GM18526 (cell line): Measurements from ENCODE around the gene DTNA.

Source experiments
- POLR2A ChIP-seq: IDR thresholded peaks from 3 replicates; pipeline ENCODE4 v1.6.1; 2011; ENCODE audit not compliant: insufficient read length; ENCODE audit errors: extremely low read depth

DTNA gene

GRCh38 chr18:34709750-34710441, at the start of gene DTNA:
TSS of gene DTNA (plus strand) at chr18:34710298. CDS start at chr18:34755977, 45,679 bp downstream.
- TF ChIP-seq POLR2A, result no peak

GRCh38 chr18:34660572-34660971, 49.5 kb upstream of the DTNA start:
- no peak for TF ChIP-seq POLR2A

DNA sequence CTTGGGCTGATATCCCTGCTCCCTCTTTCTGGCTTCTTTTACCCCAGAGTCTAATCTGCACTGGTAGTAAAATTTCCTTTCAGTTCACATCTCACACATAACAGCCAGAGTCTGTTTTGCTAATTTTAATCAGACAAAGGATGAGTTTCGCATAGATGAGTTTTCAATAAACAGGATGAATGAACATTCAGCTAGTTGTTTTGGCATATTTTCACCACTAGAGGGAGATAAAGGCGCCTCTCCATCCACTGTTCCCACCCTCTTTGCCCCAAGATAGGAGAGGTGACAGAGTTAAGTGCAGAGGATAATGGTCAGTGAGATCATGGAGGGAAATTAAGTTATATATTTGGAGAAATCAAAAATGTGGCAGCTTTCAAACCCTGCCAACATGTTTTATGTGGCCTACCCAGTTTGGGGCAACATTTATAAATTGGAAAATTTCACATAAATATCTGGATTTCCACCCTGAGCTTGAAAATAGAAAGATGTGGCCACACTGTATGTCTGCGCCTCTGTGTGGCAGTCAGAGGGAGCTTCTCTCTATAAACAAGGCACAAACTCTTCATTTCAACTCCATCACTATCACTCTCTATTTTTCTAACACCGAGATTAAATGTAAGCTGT, 48.5 kb upstream of the DTNA start:
- TF ChIP-seq POLR2A, result no peak

DNA sequence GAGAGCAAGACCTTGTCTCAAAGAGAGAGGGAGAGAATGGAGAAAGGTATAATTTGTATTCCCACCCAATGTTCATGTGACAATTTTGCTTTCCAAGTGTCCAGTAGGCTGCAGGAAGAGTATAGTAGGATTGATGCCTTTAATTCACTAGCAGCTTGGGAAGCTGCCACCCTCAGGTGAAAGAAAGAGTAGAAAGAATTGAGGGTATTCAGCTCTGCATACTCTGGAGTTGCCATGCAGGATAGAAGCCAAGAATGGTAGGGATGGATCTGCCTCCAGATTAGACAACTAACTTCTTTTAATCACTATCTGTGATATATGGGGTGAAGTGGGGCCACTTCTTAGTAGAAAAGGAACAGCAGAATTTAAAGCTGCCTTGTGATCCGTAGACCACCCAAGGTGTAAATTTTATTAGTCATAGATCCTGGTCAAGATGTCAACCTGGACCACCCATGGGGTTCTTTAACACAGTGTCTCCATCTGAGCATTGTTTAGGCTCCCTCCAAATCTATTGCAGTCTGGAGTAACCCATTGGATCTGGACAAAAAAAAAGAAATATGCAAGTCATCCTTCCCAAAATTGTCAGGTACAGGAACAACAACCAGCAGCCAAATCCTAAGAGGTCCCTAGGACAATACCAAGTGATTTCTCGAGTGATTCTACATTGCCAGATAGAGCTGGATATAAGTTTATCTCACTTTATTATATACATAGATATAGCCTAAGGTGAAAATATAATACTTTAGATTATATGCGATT, 33.1 kb upstream of the DTNA start:
- no peak for TF ChIP-seq POLR2A

- TF ChIP-seq POLR2A, result no peak
Observed at GRCh38 chr18:34691614-34692013, 18.5 kb upstream of the DTNA start.

DNA sequence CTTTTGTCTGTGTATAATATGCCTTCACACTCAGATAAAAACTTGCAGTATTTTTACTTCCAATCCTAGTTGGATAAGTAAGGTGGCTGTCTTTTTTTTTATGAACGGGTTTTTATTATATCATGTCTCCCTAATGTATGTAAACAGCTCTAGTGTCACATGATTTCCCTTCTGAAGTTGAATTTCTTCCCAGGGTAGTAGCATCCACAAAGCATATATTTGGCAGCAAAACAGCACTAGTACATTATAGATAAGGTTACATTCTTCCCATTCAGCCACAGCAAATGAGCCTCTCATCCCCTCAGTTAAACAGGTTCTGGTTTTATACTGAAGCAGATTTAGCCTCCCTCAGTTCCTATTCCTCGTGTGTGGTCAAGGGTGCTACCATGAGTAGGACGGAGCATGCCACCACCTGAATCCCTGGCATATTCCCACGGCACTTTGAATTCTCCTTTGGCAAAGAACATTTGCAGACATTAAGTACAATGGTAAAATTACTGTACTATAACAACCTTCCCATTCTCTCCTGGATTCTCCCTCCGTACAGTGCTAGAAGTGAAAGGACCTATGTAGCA, 15.4 kb upstream of the DTNA start:
- no peak for TF ChIP-seq POLR2A

DNA sequence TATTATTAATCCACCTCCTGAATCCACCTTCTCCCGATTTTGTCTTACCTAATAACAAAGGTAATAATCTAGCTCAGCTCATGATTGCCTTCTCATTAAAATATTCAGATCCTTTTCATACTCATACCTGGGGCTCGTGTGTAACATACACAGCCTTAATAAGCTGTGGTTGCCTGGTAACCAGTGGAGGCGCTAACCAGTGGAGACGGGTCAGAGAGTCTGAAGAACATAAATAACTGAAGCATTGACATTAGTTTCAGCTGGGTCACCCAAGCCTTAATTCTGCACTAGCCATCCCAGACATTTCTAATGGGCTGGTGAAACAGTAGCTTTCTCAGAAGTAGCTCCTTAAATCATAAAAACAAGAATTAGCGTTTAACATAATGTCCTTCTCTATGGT, 14.8 kb upstream of the DTNA start:
- no peak for TF ChIP-seq POLR2A

DNA sequence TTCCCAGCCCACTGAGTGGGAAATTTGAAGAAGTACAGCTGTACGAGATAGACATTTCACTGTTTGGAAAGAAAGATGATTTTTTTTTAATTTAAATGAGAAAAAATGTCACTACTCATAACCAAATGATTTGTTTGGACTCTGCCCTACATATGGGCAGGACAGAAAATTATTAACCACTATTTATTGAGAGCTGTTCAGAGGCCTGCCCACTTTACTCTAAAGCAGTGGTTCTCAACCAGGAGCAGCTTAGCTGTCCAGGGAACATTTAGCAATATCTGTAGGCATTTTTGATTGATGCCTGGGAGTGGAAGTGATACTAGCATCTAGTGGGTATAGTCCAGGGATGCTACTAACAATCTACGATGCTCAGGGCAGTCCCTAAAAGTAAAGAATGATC, 13.4 kb upstream of the DTNA start:
- no peak for TF ChIP-seq POLR2A

GRCh38 chr18:34697233-34697632, 12.9 kb upstream of the DTNA start:
- TF ChIP-seq POLR2A, result no peak

- TF ChIP-seq POLR2A, result no peak
Observed at GRCh38 chr18:34697891-34698290, 12.2 kb upstream of the DTNA start.

DNA sequence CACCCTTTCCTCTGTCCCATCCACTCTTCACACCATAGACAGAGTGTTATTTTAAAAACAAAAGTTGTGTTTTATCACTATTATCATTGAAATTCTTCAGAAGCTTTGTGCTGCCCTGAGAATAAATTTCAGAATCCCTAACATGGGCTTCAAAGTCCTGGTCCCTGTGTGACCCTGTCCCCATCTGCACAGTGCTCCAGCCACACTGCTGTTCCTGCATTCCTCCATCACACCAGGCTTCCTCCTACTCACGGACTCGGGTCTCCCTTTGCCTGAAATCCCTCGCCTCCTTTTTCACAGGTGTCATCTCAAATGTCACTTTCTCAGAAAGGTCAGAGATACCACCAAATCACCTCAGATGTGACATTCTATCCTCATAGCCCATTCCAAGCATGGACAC, 8.2 kb upstream of the DTNA start:
- no peak for TF ChIP-seq POLR2A

- TF ChIP-seq POLR2A, result no peak
Observed at GRCh38 chr18:34702814-34703213, 7.3 kb upstream of the DTNA start.

DNA sequence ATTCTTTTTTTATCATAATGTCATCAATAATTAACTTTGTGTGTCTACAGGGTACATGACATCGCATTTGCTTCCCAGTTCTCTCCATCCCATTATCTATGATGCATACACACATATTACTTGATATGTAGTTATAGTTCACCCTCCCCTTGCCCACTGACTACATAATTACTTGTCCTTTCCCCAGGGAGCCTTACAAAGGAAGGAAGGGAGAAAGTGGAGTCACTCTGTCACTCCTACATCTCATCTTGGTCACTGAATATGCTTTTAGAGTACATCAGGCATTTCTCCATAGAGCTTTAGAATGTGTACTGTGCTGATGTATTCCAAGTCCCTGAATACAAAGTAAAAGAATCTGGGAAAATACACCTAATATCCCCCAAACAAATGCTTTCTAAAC, 6.0 kb upstream of the DTNA start:
- TF ChIP-seq POLR2A, result no peak

DNA sequence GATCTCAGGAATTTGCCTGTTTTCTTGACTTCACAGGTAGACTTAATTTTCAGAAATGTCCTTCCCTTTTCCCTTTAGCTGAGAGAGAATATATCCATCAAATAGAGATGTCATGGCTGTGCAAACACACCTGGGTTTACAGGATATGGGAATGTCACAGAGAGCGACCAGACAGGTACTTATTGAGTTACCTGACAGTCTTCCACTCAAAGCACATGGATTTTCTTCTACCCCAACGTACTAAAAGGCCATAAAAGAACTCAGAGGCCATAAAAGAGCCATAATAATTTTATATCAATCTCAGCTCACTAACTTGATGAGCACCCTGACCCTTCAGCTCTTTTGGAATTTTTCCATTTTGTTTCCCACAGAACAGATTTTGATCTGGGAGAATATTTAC, 5.3 kb upstream of the DTNA start:
- TF ChIP-seq POLR2A, result no peak

GRCh38 chr18:34707670-34708069, 2.4 kb upstream of the DTNA start:
- TF ChIP-seq POLR2A, result no peak

GRCh38 chr18:34709104-34709503, 994 bp upstream of the DTNA start:
- no peak for TF ChIP-seq POLR2A

GRCh38 chr18:34710458-34710914, 388 bp downstream of the DTNA start:
- no peak for TF ChIP-seq POLR2A

- no peak for TF ChIP-seq POLR2A
Observed at GRCh38 chr18:34710934-34711333, 836 bp downstream of the DTNA start.
